HEK293 (cell line): ENCODE data around the gene ZNF26.

Experiments used
- CTCF ChIP-seq: fragments of 450-650 bp; formaldehyde crosslinking; IDR thresholded peaks from 2 replicates; pipeline ENCODE4 v1.5.1; 2016; ENCODE audit warnings: missing biosample characterization, missing genetic modification characterization
- GLI4 ChIP-seq: fragments of 450-650 bp; formaldehyde crosslinking; IDR thresholded peaks from 2 replicates; pipeline ENCODE4 v1.5.1; 2016; ENCODE audit warnings: missing biosample characterization, missing genetic modification characterization
- MYNN ChIP-seq: fragments of 450-650 bp; formaldehyde crosslinking; IDR thresholded peaks from 2 replicates; pipeline ENCODE4 v1.5.1; 2016; ENCODE audit warnings: missing biosample characterization, missing genetic modification characterization, borderline replicate concordance
- PBX3 ChIP-seq: sonication (generic); formaldehyde crosslinking; IDR thresholded peaks from 2 replicates; pipeline ENCODE4 v1.8.1; 2022; ENCODE audit warnings: mild to moderate bottlenecking, moderate library complexity, missing genetic modification reagents
- ZBTB1 ChIP-seq: fragments of 450-650 bp; formaldehyde crosslinking; IDR thresholded peaks from 2 replicates; pipeline ENCODE4 v1.5.1; 2016; ENCODE audit warnings: missing biosample characterization, missing genetic modification characterization
- ZBTB8A ChIP-seq: fragments of 450-650 bp; formaldehyde crosslinking; IDR thresholded peaks from 2 replicates; pipeline ENCODE4 v1.5.1; 2016; ENCODE audit warnings: missing biosample characterization, missing genetic modification characterization
- ZNF114 ChIP-seq: fragments of 450-650 bp; formaldehyde crosslinking; IDR thresholded peaks from 2 replicates; pipeline ENCODE4 v1.5.0; 2017; ENCODE audit warnings: missing biosample characterization, missing genetic modification characterization
- ZNF16 ChIP-seq: fragments of 450-650 bp; formaldehyde crosslinking; IDR thresholded peaks from 2 replicates; pipeline ENCODE4 v1.5.1; 2016; ENCODE audit warnings: low read depth, missing biosample characterization, missing genetic modification characterization
- ZNF274 ChIP-seq, 2 experiments: fragments of 200-500 bp in 1 of 2; fragments of 450-650 bp in 1 of 2; sonication (Bioruptor generic) in 1 of 2; formaldehyde crosslinking in 1 of 2; IDR thresholded peaks; 2 replicates each; pipeline versions ENCODE4 v1.5.1 to v1.6.1; 2014 to 2016; ENCODE audit warnings: borderline replicate concordance in 1 of 2, inconsistent platforms in 1 of 2, low read length in 1 of 2, missing biosample characterization in 1 of 2, missing genetic modification characterization in 1 of 2
- ZNF626 ChIP-seq: fragments of 450-650 bp; sonication (Bioruptor Pico); formaldehyde crosslinking; IDR thresholded peaks from 2 replicates; pipeline ENCODE4 v1.5.1; 2018; ENCODE audit warnings: missing biosample characterization, missing genetic modification characterization, inconsistent platforms
- ZNF837 ChIP-seq: fragments of 450-650 bp; formaldehyde crosslinking; IDR thresholded peaks from 2 replicates; pipeline ENCODE4 v1.5.1; 2016; ENCODE audit warnings: missing biosample characterization, missing genetic modification characterization

- TF ChIP-seq GLI4 (tag by site-specific recombination), result no peak
- TF ChIP-seq CTCF (tag by site-specific recombination), result no peak
- TF ChIP-seq ZNF626, result no peak
- TF ChIP-seq ZNF837 (tag by site-specific recombination), result no peak
- no peak for TF ChIP-seq ZNF16 (tag by site-specific recombination)
- TF ChIP-seq ZBTB1, result no peak
- no peak for TF ChIP-seq ZBTB8A (tag by site-specific recombination)
- TF ChIP-seq MYNN, result no peak
- no peak for TF ChIP-seq PBX3 (CRISPR knock-in tag)
- TF ChIP-seq ZNF274 (IDR thresholded peaks at IDR 0.05; ENCODE audit: low read length), result no peak
- no peak for TF ChIP-seq ZNF274 (tag by site-specific recombination; IDR thresholded peaks at IDR 0.05; ENCODE audit: borderline replicate concordance)
- no peak for TF ChIP-seq ZNF114 (tag by site-specific recombination)
Observed at GRCh38 chr12:132953771-132954170, 32.4 kb upstream of the ZNF26 start.
